Heart right ventricle (tissue), 16 donors: ENCODE data around the gene ZNF487. TPM values are rescaled to one million over a fixed set of nuclear protein-coding genes. Genes with fewer than 3 reads are reported as not detected.

Experiments
- ATAC-seq, 8 donors: fragments of 200-7000 bp; cut with Tn5 transposase; one replicate each; pipeline ENCODE4 v1.9.1; 2020; ENCODE audit warnings: mild to moderate bottlenecking in 8 of 8, moderate library complexity in 8 of 8, moderate number of reproducible peaks in 1 of 8
- DNase-seq, 2 donors: peaks; one replicate each; pipeline ENCODE4 v3.0.0-alpha.2; 2020
- H3K27ac ChIP-seq, 10 donors: fragments of 200-600 bp; sonication (generic) in 2 of 10; one replicate each; pipeline versions ENCODE4 v1.5.0 to v1.8.0; 2020 to 2022; ENCODE audit warnings: mild to moderate bottlenecking in 3 of 10
- H3K27me3 ChIP-seq, 7 donors: fragments of 200-600 bp; one replicate each; pipeline ENCODE4 v1.8.0; 2021 to 2022; ENCODE audit warnings: mild to moderate bottlenecking in 2 of 7
- H3K36me3 ChIP-seq, 9 donors: fragments of 200-600 bp; sonication (generic) in 1 of 9; one replicate each; pipeline versions ENCODE4 v1.5.0 to v1.8.0; 2020 to 2022; ENCODE audit warnings: mild to moderate bottlenecking in 2 of 9
- H3K4me1 ChIP-seq, 9 donors: fragments of 200-600 bp; sonication (generic) in 1 of 9; one replicate each; pipeline versions ENCODE4 v1.5.0 to v1.8.0; 2020 to 2022; ENCODE audit warnings: mild to moderate bottlenecking in 4 of 9
- H3K4me3 ChIP-seq, 10 donors: fragments of 200-600 bp; sonication (generic) in 2 of 10; one replicate each; pipeline versions ENCODE4 v1.5.0 to v1.8.0; 2020 to 2022; ENCODE audit warnings: mild to moderate bottlenecking in 7 of 10, moderate library complexity in 2 of 10
- H3K9me3 ChIP-seq, 11 donors: fragments of 200-600 bp in 10 of 11; sonication (generic) in 2 of 11; one replicate each; pipeline versions ENCODE4 v1.5.0 to v1.8.0; 2013 to 2022; ENCODE audit warnings: mild to moderate bottlenecking in 2 of 11, control low read depth in 1 of 11, moderate library complexity in 1 of 11
- CTCF ChIP-seq, 9 donors: fragments of 200-600 bp; sonication (generic) in 2 of 9; IDR thresholded peaks; one replicate each; pipeline versions ENCODE4 v1.5.0 to v1.8.0; 2021 to 2022; ENCODE audit warnings: antibody characterized with exemption in 9 of 9, mild to moderate bottlenecking in 5 of 9, moderate library complexity in 1 of 9
- WGBS, 2 donors: extraction: QIAGEN DNeasy Blood & Tissue Kit; methylation state at CpG; one replicate each; pipeline ENCODE4 v1.1.7; 2013; ENCODE audit warnings: inconsistent platforms in 1 of 2; 5-methylcytosine and 5-hydroxymethylcytosine counted together
- intact Hi-C, 10 donors: fragments of 100-400 bp; cut with DNase I; formaldehyde crosslinking; loops; one replicate each; pipeline versions ENCODE4 v1.11.1 to v1.14.2; 2022
- polyA plus RNA-seq, 2 donors: library from polyadenylated mRNA; stranded (reverse); fragments of 200-250 nt; gene quantifications; one replicate each; pipeline ENCODE4 v1.2.3, GENCODE V29; 2013
- total RNA-seq, 10 donors: library from RNA; stranded (reverse); fragmentation: NEBNext Ultra II Directional in 3 of 10; extraction: Animal tissue kit (Norgen Biotek cat#: 25700) in 3 of 10; gene quantifications; one replicate each; pipeline versions ENCODE4 v1.2.1 to v1.2.4, GENCODE V29; 2021 to 2023
- donor health status: Arrhythmogenic right ventricular cardiomyopathy.
- donor health status: ischemic (EF 13 %, LVEDD 7.1; RV severe dilation, severe dysfunction).
- donor health status: healthy with polysubstance abuse.
- donor health status: DM: no; HTN: yes; CAD: no.
- donor health status: DM: no; HTN: no; CAD: no.
- donor health status: ischemic (EF 25% LVEDD 6.9; RV normal size, moderate dysfunction).
- donor health status: ischemic (EF 25% LVEDD 5.7; RV mildly dilated, moderate dysfunction).
- donor health status: healthy.
- donor health status: DM: yes; HTN: yes; CAD: no.
- donor health status: Ischemic cardiomyopathy.
- donor health status: ischemic (EF 35%, LVEDD 5.7; RV mildly dilated, moderate dysfunction).
- donor health status: nonischemic (EF 11% LVEDD 7.7; RV severe dilation, severe dysfunction).
- donor health status: DM: yes; HTN: yes; CAD: no.
- donor health status: PGD.
- donor health status: ischemic (EF 29% LVEDD 5.4; RV normal size, mild dysfunction).
- donor health status: nonischemic (EF 23%, LVEDD 6.1; RV moderate dilation, normal function).

ZNF487 gene
- total and polyA plus RNA-seq, 12 donors: 1.6 to 4.3 (median 2.4) TPM

DNA sequence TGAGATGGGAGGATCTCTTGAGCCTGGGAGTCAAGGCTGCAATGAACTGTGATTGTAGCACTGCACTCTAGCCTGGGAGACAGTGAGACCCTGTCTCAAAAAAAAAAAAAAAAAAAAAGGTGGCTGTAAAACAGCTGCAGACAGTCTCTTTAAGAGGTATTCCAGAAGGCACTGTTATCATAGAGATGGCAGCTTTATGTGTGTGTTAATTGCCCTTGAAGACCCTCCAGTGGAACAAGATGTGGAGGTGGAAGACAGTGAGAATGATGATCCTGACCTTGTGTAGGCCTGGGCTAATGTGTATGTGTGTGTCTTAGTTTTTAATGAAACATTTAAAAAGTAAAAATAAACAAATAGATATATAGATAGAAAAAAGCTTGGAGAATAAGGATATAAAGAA lies 66.0 kb downstream of the ZNF487 start:
- no peaks in the 10 kb centered on the region for H3K27me3 ChIP-seq
- H3K9me3 ChIP-seq: peaks cover 0 to 9% (median 0%) of the 10 kb centered on the region in 11 donors
- ATAC-seq: no peak
- no peak for TF ChIP-seq CTCF (IDR thresholded peaks at IDR 0.05)
- no peak overlapping the region for H3K27ac ChIP-seq
- intact Hi-C loops: no loop called here
- no peaks in the 10 kb centered on the region for H3K4me1 ChIP-seq
- H3K36me3 ChIP-seq: no peaks in the 10 kb centered on the region
- DNase-seq: no peak
- H3K4me3 ChIP-seq: no peak overlapping the region

GRCh38 chr10:43524434-43525247 lies 87.7 kb downstream of the ZNF487 start:
- Histone ChIP-seq H3K36me3 (no peaks in the 10 kb centered on the region), H3K4me3 (no peak overlapping the region), H3K9me3 (peaks cover 10 to 96% (median 75%) of the 10 kb centered on the region in 11 donors), H3K4me1 (no peaks in the 10 kb centered on the region), H3K27me3 (no peaks in the 10 kb centered on the region), H3K27ac (no peak overlapping the region)
- DNase-seq (no peak), ATAC-seq (no peak)
- intact Hi-C loops: no loop called here
- no peak for TF ChIP-seq CTCF (IDR thresholded peaks at IDR 0.05)
- WGBS, 2 donors: 82 to 89% methylated on average over 1 of the region's 1 CpG

Other genes with a start within 250 kb of the ZNF487 start
- 1 to 10 TPM in 7 of 10 donors, under 1 TPM in 3; 0.63 to 2.4 (median 1.4) TPM for gene RASGEF1A, start 170.0 kb upstream of the ZNF487 start, total RNA-seq
- gene RASGEF1A, start 170.0 kb upstream of the ZNF487 start, polyA plus RNA-seq: under 1 TPM; 0.16 to 0.44 TPM
- 1 to 10 TPM in 1 of 10 donors, under 1 TPM in 1, not detected in 8; 0.42 to 1.5 TPM for gene FXYD4, start 65.5 kb upstream of the ZNF487 start, total RNA-seq
- not detected for gene FXYD4, start 65.5 kb upstream of the ZNF487 start, polyA plus RNA-seq
- gene HNRNPF, start 27.9 kb upstream of the ZNF487 start, total RNA-seq: 100 to 1,000 TPM in 2 of 10 donors, 10 to 100 TPM in 8; 54.7 to 113 (median 75.2) TPM
- gene HNRNPF, start 27.9 kb upstream of the ZNF487 start, polyA plus RNA-seq: 10 to 100 TPM; 26.4 to 77.5 TPM
- gene ZNF239, start 137.5 kb downstream of the ZNF487 start, total RNA-seq: 1 to 10 TPM; 1.1 to 2.5 (median 1.6) TPM
- 1 to 10 TPM in 1 of 2 donors, under 1 TPM in 1; 0.66 to 1.2 TPM for gene ZNF239, start 137.5 kb downstream of the ZNF487 start, polyA plus RNA-seq
- gene ZNF485, start 169.3 kb downstream of the ZNF487 start, total RNA-seq: 1 to 10 TPM in 8 of 10 donors, under 1 TPM in 2; 0.81 to 2.3 (median 1.5) TPM
- 1 to 10 TPM in 1 of 2 donors, under 1 TPM in 1; 0.94 to 2.3 TPM for gene ZNF485, start 169.3 kb downstream of the ZNF487 start, polyA plus RNA-seq
- 10 to 100 TPM; 34.4 to 52.3 (median 41.6) TPM for gene ZNF32, start 211.8 kb downstream of the ZNF487 start, total RNA-seq
- gene ZNF32, start 211.8 kb downstream of the ZNF487 start, polyA plus RNA-seq: 10 to 100 TPM; 44.9 to 73.8 TPM